ENCODE measurements around the gene DZIP1. TPM values are rescaled to one million over a fixed set of nuclear protein-coding genes. Genes with fewer than 3 reads are reported as not detected.

DZIP1 gene
- total RNA-seq, 3 donors from 2014 or later (not counting 1 experiment from before 2014, with no cell fraction given) = not detected

GRCh38 chr13:95604556-95604915 is 40.0 kb downstream of the DZIP1 start:
- H3K4me3 ChIP-seq (ENCODE audit: low read length) = no peak overlapping the region
- intact Hi-C loops (cut with micrococcal nuclease) = no loop called here
- no peak for DNase-seq
- no peaks in the 10 kb centered on the region for H3K9me3 Mint-ChIP-seq
- H3K4me1 Mint-ChIP-seq = no peaks in the 10 kb centered on the region
- peaks cover 15 to 25% of the 10 kb centered on the region in 2 donors for H3K27me3 Mint-ChIP-seq (ENCODE audit: low read depth in 2 of 2)
- ATAC-seq = no peak
- no peaks in the 10 kb centered on the region for H3K36me3 ChIP-seq (ENCODE audit: control insufficient read depth, insufficient read depth, low read length)
- H3K4me3 Mint-ChIP-seq = no peak overlapping the region
- no peak for TF ChIP-seq CTCF (IDR thresholded peaks at IDR 0.05)
- no peaks in the 10 kb centered on the region for H3K27me3 ChIP-seq (ENCODE audit: control insufficient read depth, insufficient read depth, low read length)
- H3K27ac ChIP-seq (ENCODE audit: low read length) = no peak overlapping the region
- no peaks in the 10 kb centered on the region for H3K4me1 ChIP-seq (ENCODE audit: control insufficient read depth, insufficient read depth, low read length)
- no peaks in the 10 kb centered on the region for H3K9me3 ChIP-seq (ENCODE audit: control insufficient read depth, insufficient read depth, low read length)
- WGBS (ENCODE audit: insufficient coverage) = no CpG with 5 or more reads among the region's 3 CpGs
- no peak overlapping the region for H3K27ac Mint-ChIP-seq
- H3K36me3 Mint-ChIP-seq = no peaks in the 10 kb centered on the region

DNA sequence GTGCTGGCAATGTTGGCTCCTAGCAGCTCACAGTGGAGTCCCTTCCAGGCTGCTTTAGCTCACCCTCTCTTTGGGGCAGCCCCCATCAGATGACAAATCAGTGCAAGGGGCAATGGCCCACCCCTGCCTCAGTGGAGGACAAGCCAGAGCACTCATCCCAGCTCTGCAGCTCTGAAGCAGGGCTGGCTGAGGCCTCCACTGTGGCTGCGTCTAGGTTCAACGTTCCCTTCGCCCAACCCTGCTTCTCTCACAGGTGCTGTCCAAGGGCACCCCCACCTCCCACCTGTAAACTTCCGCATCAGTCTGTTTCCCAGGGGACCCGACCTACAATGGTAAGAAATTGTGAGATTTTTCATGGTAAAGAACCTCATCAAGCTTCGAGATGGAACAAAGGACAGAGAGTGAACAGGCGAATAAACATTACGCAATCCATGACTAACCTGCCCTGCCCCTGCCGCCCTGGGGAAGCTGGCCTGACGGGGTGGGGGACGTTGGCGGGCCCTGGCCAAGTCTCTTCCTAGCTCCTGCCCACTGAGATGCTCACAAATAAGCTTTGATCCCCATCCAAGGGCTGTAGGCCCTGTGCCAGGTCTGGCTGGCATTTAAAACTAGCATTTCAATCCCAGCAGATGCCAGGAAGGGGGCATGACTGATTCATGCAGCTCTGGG is 40.5 kb downstream of the DZIP1 start:
- Histone ChIP-seq H3K4me1 (ENCODE audit: control insufficient read depth, insufficient read depth, low read length) (no peaks in the 10 kb centered on the region), H3K4me3 (ENCODE audit: low read length) (no peak overlapping the region), H3K9me3 (ENCODE audit: control insufficient read depth, insufficient read depth, low read length) (no peaks in the 10 kb centered on the region), H3K27ac (ENCODE audit: low read length) (no peak overlapping the region), H3K27me3 (ENCODE audit: control insufficient read depth, insufficient read depth, low read length) (no peaks in the 10 kb centered on the region), H3K36me3 (ENCODE audit: control insufficient read depth, insufficient read depth, low read length) (no peaks in the 10 kb centered on the region)
- Mint-ChIP-seq H3K27me3 (ENCODE audit: low read depth in 2 of 2) (peaks cover 15 to 20% of the 10 kb centered on the region in 2 donors), H3K9me3 (no peaks in the 10 kb centered on the region), H3K27ac (no peak overlapping the region), H3K4me1 (no peaks in the 10 kb centered on the region), H3K4me3 (no peak overlapping the region), H3K36me3 (no peaks in the 10 kb centered on the region)
- ATAC-seq = no peak
- TF ChIP-seq CTCF (IDR thresholded peaks at IDR 0.05) = no peak
- no peak for DNase-seq
- intact Hi-C loops (cut with micrococcal nuclease) = no loop called here
- WGBS (ENCODE audit: insufficient coverage) = 88% methylated on average over 12 of the region's 12 CpGs

DNA sequence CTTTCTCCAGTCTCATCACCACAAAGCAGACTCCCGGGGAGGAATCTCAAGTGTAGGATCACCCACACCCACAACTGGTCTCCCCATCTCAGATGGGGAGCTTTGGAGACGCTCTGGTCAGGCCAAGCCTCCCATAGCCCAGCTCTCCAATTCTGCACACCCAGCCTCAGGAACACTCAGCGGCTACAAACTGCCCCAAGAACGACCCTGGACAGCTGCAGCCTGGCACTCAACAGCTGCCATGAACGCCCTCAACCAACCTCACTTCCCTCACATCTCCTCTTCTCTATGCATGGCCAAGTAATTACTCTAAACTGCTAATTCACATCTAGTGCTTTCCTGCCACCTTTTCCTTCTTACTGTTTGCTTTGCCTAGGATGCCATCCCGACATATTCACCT is 42.6 kb downstream of the DZIP1 start:
- no peaks in the 10 kb centered on the region for H3K36me3 Mint-ChIP-seq
- H3K4me1 Mint-ChIP-seq = no peaks in the 10 kb centered on the region
- WGBS (ENCODE audit: insufficient coverage) = 87% methylated on average over 6 of the region's 6 CpGs
- H3K27me3 Mint-ChIP-seq (ENCODE audit: low read depth in 2 of 2) = peaks cover 13 to 18% of the 10 kb centered on the region in 2 donors
- no peak for DNase-seq
- no peaks in the 10 kb centered on the region for H3K9me3 Mint-ChIP-seq
- Histone ChIP-seq H3K9me3 (ENCODE audit: control insufficient read depth, insufficient read depth, low read length) (no peaks in the 10 kb centered on the region), H3K27me3 (ENCODE audit: control insufficient read depth, insufficient read depth, low read length) (no peaks in the 10 kb centered on the region), H3K36me3 (ENCODE audit: control insufficient read depth, insufficient read depth, low read length) (no peaks in the 10 kb centered on the region), H3K27ac (ENCODE audit: low read length) (no peak overlapping the region), H3K4me1 (ENCODE audit: control insufficient read depth, insufficient read depth, low read length) (no peaks in the 10 kb centered on the region), H3K4me3 (ENCODE audit: low read length) (no peak overlapping the region)
- H3K27ac Mint-ChIP-seq = no peak overlapping the region
- H3K4me3 Mint-ChIP-seq = no peak overlapping the region
- TF ChIP-seq CTCF (IDR thresholded peaks at IDR 0.05) = no peak
- no peak for ATAC-seq
- intact Hi-C loops (cut with micrococcal nuclease) = no loop called here

- intact Hi-C loops (cut with micrococcal nuclease) = no loop called here
- H3K27me3 Mint-ChIP-seq (ENCODE audit: low read depth in 2 of 2) = peaks cover 13 to 15% of the 10 kb centered on the region in 2 donors
- H3K9me3 Mint-ChIP-seq = no peaks in the 10 kb centered on the region
- H3K36me3 Mint-ChIP-seq = no peaks in the 10 kb centered on the region
- Histone ChIP-seq H3K36me3 (ENCODE audit: control insufficient read depth, insufficient read depth, low read length) (no peaks in the 10 kb centered on the region), H3K4me1 (ENCODE audit: control insufficient read depth, insufficient read depth, low read length) (no peaks in the 10 kb centered on the region), H3K27me3 (ENCODE audit: control insufficient read depth, insufficient read depth, low read length) (no peaks in the 10 kb centered on the region), H3K9me3 (ENCODE audit: control insufficient read depth, insufficient read depth, low read length) (no peaks in the 10 kb centered on the region), H3K27ac (ENCODE audit: low read length) (no peak overlapping the region), H3K4me3 (ENCODE audit: low read length) (no peak overlapping the region)
- H3K27ac Mint-ChIP-seq = no peak overlapping the region
- ATAC-seq (no peak), DNase-seq (no peak)
- no peak overlapping the region for H3K4me3 Mint-ChIP-seq
- no peaks in the 10 kb centered on the region for H3K4me1 Mint-ChIP-seq
- WGBS (ENCODE audit: insufficient coverage) = 59% methylated on average over 2 of the region's 2 CpGs
- TF ChIP-seq CTCF (IDR thresholded peaks at IDR 0.05) = no peak
These were observed 43.3 kb downstream of the DZIP1 start for GRCh38 chr13:95601216-95601615.

All from natural killer cell (primary cell).